ENCODE measurements around the gene DPM2. TPM values are rescaled to one million over a fixed set of nuclear protein-coding genes. Genes with fewer than 3 reads are reported as not detected.

DPM2 gene
- total RNA-seq, 5 donors from 2014 or later (not counting 1 experiment from before 2014, with no cell fraction given): 32.3 to 66.5 (median 60.5) TPM

DNA sequence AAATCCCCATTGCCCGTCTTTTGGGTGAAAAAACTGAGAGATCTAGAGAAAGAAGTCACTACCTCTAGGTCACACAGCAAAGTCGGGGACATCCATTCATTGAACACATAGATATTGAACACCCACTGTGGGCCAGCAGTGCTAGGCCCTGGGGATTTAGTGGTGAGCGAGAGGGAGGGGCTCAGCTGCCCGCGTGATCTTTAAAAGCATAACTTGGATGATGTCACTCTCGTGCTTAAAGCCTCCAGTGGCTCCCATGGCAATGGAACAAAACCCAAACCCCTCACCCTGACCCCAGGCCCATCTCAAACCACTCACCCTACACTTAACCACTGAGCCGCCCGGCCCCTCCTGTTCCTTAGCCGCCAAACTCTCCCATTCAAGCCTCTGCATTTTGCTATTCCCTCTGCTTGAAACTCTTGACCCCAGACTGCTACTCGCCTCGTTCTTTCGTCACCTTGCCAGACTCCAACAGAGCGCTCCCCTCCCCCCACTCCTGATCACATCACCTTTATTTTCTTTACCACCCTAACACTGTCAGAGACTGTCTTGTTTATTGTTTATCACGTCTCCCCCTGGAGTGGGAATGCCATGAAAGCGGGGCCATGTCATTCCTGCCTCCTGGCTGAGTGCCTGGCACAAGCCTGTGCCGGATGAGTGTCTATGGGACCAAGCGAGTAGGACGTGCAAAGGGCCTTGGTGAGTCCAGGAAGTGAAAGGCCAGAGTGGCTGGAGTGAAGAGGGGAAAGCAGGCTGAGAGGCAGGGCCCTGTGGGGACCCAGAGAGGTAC lies 6.4 kb downstream of the DPM2 start:
- peaks cover 13 to 66% of the 10 kb centered on the region in 2 experiments for H3K4me1 ChIP-seq (ENCODE audit: control insufficient read depth in 1 of 2, extremely low read depth in 1 of 2, insufficient read depth in 2 of 2, low read length in 2 of 2)
- peaks cover 27 to 56% (median 51%) of the 10 kb centered on the region in 3 donors for H3K4me1 Mint-ChIP-seq
- ChIA-PET CTCF (no interaction called here), POLR2A (interaction anchor here in 1 of 2 donors (0.5 kb wide), 1 partner anchor 98 kb away, joined by 3 read pairs; no protein-coding TSS in a partner anchor)
- ATAC-seq (replicated peaks in 1 of 4) (peak; percentile 2 to 6 (median 3)), DNase-seq (peak in 1 of 35 experiments; percentile 50)
- peak overlapping the region; percentile 49 to 60 for H3K4me3 ChIP-seq (ENCODE audit: control insufficient read depth in 1 of 2, extremely low read depth in 1 of 2, low read length in 1 of 2)
- no peaks in the 10 kb centered on the region for H3K9me3 ChIP-seq
- H3K36me3 ChIP-seq (ENCODE audit: control insufficient read depth in 2 of 2, extremely low read depth in 1 of 2, insufficient read depth in 1 of 2, low read length in 1 of 2): peaks cover 0 to 9% of the 10 kb centered on the region in 2 donors
- no peak overlapping the region for H3K27ac ChIP-seq (ENCODE audit: low read length)
- H3K36me3 Mint-ChIP-seq: peaks cover 3% of the 10 kb centered on the region
- peak overlapping the region; percentile 24 to 70 for H3K27ac Mint-ChIP-seq
- 61% methylated on average over 10 of the region's 18 CpGs for WGBS (ENCODE audit: insufficient coverage)
- peaks cover 0 to 34% of the 10 kb centered on the region in 2 experiments for H3K27me3 ChIP-seq (replicated peaks in 1 of 2; ENCODE audit: control insufficient read depth in 2 of 2, extremely low read depth in 1 of 2, insufficient read depth in 2 of 2, low read length in 1 of 2)
- peak overlapping the region; percentile 67 to 76 (median 68) for H3K4me3 Mint-ChIP-seq
- H3K27me3 Mint-ChIP-seq: no peaks in the 10 kb centered on the region
- no peaks in the 10 kb centered on the region for H3K9me3 Mint-ChIP-seq

DNA sequence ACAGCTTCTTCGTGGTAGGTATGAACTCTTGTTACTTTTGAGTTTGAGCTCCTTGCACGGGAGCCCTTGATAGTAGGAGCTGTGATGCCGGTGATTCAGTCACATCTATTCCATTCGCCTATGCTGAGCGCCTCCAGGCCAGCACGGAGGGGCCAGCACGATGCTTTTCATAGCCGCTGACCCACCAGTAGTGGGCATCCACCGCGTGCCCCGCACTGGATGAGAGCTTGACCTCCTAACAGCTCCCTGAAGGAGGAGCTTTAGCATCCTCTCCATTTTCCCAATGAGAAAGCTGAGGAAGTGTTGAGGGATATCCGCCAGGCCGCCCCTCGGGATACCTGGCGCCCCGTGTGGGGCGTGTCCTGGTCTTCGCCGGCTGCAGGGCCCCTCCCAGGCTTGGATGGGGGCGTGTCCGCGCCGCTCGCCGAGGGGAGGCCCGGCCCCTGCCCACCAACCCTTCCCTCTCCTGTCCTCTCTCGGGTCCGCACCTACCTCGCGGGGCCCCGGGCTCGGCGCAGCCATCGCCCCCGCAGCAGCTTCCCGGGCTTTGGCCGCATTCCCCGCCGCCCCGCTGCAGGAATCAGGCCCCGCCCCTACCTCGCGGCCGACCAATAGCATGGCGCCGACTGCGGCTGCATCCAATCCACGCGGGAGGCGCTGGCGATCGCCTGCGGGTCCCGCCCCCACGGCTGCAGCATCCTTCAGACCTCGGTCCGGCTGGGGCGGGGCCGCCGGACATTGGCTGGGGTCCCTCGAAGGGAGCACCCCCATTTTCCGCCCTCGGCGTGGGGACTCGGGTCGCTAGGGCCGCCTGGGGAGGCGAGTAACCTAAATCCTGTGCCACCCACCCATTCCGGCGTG lies 7.2 kb downstream of the DPM2 start, which contains the start of gene PIP5KL1:
TSS of gene PIP5KL1 (minus strand) at position 547 of the 861 bp plus-strand sequence. CDS start at position 522, 25 bp downstream.
- peaks cover 0 to 9% of the 10 kb centered on the region in 2 donors for H3K36me3 ChIP-seq (ENCODE audit: control insufficient read depth in 2 of 2, extremely low read depth in 1 of 2, insufficient read depth in 1 of 2, low read length in 1 of 2)
- Mint-ChIP-seq H3K27ac (peak within 1 kb of the TSS; percentile 24 to 70), H3K4me1 (peaks cover 22 to 49% (median 43%) of the 10 kb centered on the region in 3 donors), H3K36me3 (peaks cover 3% of the 10 kb centered on the region), H3K27me3 (peaks cover 0 to 2% of the 10 kb centered on the region in 2 donors), H3K4me3 (peak within 1 kb of the TSS; percentile 68 to 76 (median 69)), H3K9me3 (no peaks in the 10 kb centered on the region)
- DNase-seq (peak in 31 of 35 experiments; percentile 38 to 80 (median 60)), ATAC-seq (replicated peaks in 1 of 4) (peak; percentile 63 to 69 (median 67))
- CTCF ChIA-PET: interaction anchor here in 1 of 2 donors (0.8 kb wide), 2 partner anchors 13 to 15 kb away, joined by 3 read pairs; no protein-coding TSS in a partner anchor
- peaks cover 0 to 40% of the 10 kb centered on the region in 2 experiments for H3K27me3 ChIP-seq (replicated peaks in 1 of 2; ENCODE audit: control insufficient read depth in 2 of 2, extremely low read depth in 1 of 2, insufficient read depth in 2 of 2, low read length in 1 of 2)
- H3K4me1 ChIP-seq (ENCODE audit: control insufficient read depth in 1 of 2, extremely low read depth in 1 of 2, insufficient read depth in 2 of 2, low read length in 2 of 2): peaks cover 9 to 60% of the 10 kb centered on the region in 2 experiments
- POLR2A ChIA-PET: interaction anchor here (0.6 kb wide), 2 partner anchors 118 to 763 kb away, joined by 3 to 4 read pairs; no protein-coding TSS in a partner anchor
- H3K4me3 ChIP-seq (ENCODE audit: control insufficient read depth in 1 of 2, extremely low read depth in 1 of 2, low read length in 1 of 2): peak within 1 kb of the TSS; percentile 49 to 60
- no peak within 1 kb of the TSS for H3K27ac ChIP-seq (ENCODE audit: low read length)
- H3K9me3 ChIP-seq: no peaks in the 10 kb centered on the region
- WGBS (ENCODE audit: insufficient coverage): 1% methylated on average over 61 of the region's 70 CpGs

GRCh38 chr9:127929625-127929979 lies 8.1 kb downstream of the DPM2 start:
- WGBS (ENCODE audit: insufficient coverage): 86% methylated on average over 9 of the region's 10 CpGs
- peak overlapping the region; percentile 60 to 76 (median 69) for H3K4me3 Mint-ChIP-seq
- no peaks in the 10 kb centered on the region for H3K9me3 ChIP-seq
- ATAC-seq (replicated peaks in 1 of 4) (no peak), DNase-seq (no peak)
- peaks cover 9 to 52% of the 10 kb centered on the region in 2 experiments for H3K4me1 ChIP-seq (ENCODE audit: control insufficient read depth in 1 of 2, extremely low read depth in 1 of 2, insufficient read depth in 2 of 2, low read length in 2 of 2)
- POLR2A ChIA-PET: interaction anchor here in 1 of 2 donors (0.6 kb wide), 1 partner anchor 764 kb away, joined by 3 read pairs; no protein-coding TSS in a partner anchor
- peaks cover 4 to 5% of the 10 kb centered on the region in 2 donors for H3K27me3 Mint-ChIP-seq
- H3K4me1 Mint-ChIP-seq: peaks cover 17 to 42% (median 36%) of the 10 kb centered on the region in 3 donors
- H3K27ac ChIP-seq (ENCODE audit: low read length): no peak overlapping the region
- H3K36me3 ChIP-seq (ENCODE audit: control insufficient read depth in 2 of 2, extremely low read depth in 1 of 2, insufficient read depth in 1 of 2, low read length in 1 of 2): peaks cover 0 to 4% of the 10 kb centered on the region in 2 donors
- CTCF ChIA-PET: interaction anchor here in 1 of 2 donors (0.8 kb wide), 1 partner anchor 14 kb away, joined by 3 read pairs; no protein-coding TSS in a partner anchor
- no peaks in the 10 kb centered on the region for H3K9me3 Mint-ChIP-seq
- H3K27me3 ChIP-seq (replicated peaks in 1 of 2; ENCODE audit: control insufficient read depth in 2 of 2, extremely low read depth in 1 of 2, insufficient read depth in 2 of 2, low read length in 1 of 2): peaks cover 0 to 42% of the 10 kb centered on the region in 2 experiments
- H3K27ac Mint-ChIP-seq: peak overlapping the region in 1 of 2 donors; percentile 66
- no peak overlapping the region for H3K4me3 ChIP-seq (ENCODE audit: control insufficient read depth in 1 of 2, extremely low read depth in 1 of 2, low read length in 1 of 2)
- H3K36me3 Mint-ChIP-seq: peaks cover 3% of the 10 kb centered on the region

DNA sequence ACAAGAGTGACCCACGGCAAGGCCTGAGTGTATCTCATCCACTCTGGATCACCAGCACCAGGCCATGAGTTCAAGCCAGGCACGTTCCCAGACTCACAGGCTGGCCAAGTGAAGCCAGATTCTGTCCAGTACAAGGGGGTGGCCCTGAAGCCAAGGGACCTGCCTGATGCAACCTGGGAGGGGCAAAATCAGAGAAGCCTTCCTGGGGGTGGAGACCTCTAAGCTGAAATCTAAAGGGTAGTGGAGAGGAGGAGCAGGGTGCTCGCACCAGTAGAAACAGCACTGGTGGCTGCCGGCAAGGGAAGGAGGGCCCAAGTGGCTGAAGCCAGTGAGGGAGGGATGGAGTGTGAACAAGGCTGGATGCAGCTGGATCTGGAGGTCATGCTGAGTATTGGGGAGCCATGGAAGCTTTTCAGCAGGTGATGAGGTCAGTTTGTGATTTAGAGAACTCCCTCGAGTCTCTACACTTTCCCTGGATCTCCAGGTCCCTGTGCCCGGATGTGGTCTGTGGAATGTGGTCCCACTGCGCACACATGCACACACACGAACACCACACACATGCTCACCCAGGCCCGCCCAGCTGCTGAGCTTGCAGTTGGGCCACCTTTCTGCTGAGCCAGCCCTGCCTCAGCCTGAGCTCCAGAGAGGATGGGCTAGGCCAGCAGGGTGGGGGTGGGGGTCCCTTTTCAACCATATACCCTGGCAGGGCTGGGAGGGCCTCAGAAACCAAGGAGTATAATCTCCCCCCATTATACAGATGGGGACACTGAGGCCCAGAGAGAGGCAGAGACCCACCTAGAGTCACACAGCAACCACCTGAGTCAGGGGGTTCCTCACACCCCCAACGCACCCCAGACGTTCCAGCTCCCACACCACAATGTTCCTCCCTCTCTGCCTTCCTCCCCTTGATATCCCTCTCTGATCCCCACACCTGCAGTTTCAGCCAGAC lies 8.7 kb downstream of the DPM2 start:
- POLR2A ChIA-PET: interaction anchor here in 1 of 2 donors (0.6 kb wide), 2 partner anchors 11 to 46 kb away, joined by 3 read pairs; no protein-coding TSS in a partner anchor
- Mint-ChIP-seq H3K4me1 (peaks cover 12 to 36% (median 30%) of the 10 kb centered on the region in 3 donors), H3K27me3 (peaks cover 4 to 5% of the 10 kb centered on the region in 2 donors), H3K27ac (peak overlapping the region; percentile 53 to 66), H3K4me3 (peak overlapping the region; percentile 13 to 76 (median 29)), H3K36me3 (no peaks in the 10 kb centered on the region), H3K9me3 (no peaks in the 10 kb centered on the region)
- CTCF ChIA-PET: interaction anchor here in 1 of 2 donors (0.6 kb wide), 1 partner anchor 31 kb away, joined by 4 read pairs; no protein-coding TSS in a partner anchor
- Histone ChIP-seq H3K36me3 (ENCODE audit: control insufficient read depth in 2 of 2, extremely low read depth in 1 of 2, insufficient read depth in 1 of 2, low read length in 1 of 2) (no peaks in the 10 kb centered on the region), H3K9me3 (no peaks in the 10 kb centered on the region), H3K27ac (ENCODE audit: low read length) (no peak overlapping the region), H3K27me3 (replicated peaks in 1 of 2; ENCODE audit: control insufficient read depth in 2 of 2, extremely low read depth in 1 of 2, insufficient read depth in 2 of 2, low read length in 1 of 2) (peaks cover 0 to 43% of the 10 kb centered on the region in 2 experiments), H3K4me1 (ENCODE audit: control insufficient read depth in 1 of 2, extremely low read depth in 1 of 2, insufficient read depth in 2 of 2, low read length in 2 of 2) (peaks cover 9 to 52% of the 10 kb centered on the region in 2 experiments), H3K4me3 (ENCODE audit: control insufficient read depth in 1 of 2, extremely low read depth in 1 of 2, low read length in 1 of 2) (no peak overlapping the region)
- WGBS (ENCODE audit: insufficient coverage): 72% methylated on average over 9 of the region's 11 CpGs
- DNase-seq (no peak), ATAC-seq (replicated peaks in 1 of 4) (no peak)

GRCh38 chr9:127927988-127928675 lies 9.5 kb downstream of the DPM2 start:
- DNase-seq: peak in 1 of 35 experiments; percentile 38
- H3K4me3 Mint-ChIP-seq: peak overlapping the region; percentile 13 to 66 (median 29)

More at GRCh38 chr9:127927988-127928675, 9.5 kb downstream of the DPM2 start:
- Histone ChIP-seq H3K4me3 (ENCODE audit: control insufficient read depth in 1 of 2, extremely low read depth in 1 of 2, low read length in 1 of 2) (peak overlapping the region in 1 of 2 donors; percentile 32), H3K27me3 (replicated peaks in 1 of 2; ENCODE audit: control insufficient read depth in 2 of 2, extremely low read depth in 1 of 2, insufficient read depth in 2 of 2, low read length in 1 of 2) (peaks cover 0 to 51% of the 10 kb centered on the region in 2 experiments), H3K36me3 (ENCODE audit: control insufficient read depth in 2 of 2, extremely low read depth in 1 of 2, insufficient read depth in 1 of 2, low read length in 1 of 2) (no peaks in the 10 kb centered on the region), H3K9me3 (no peaks in the 10 kb centered on the region), H3K27ac (ENCODE audit: low read length) (no peak overlapping the region), H3K4me1 (ENCODE audit: control insufficient read depth in 1 of 2, extremely low read depth in 1 of 2, insufficient read depth in 2 of 2, low read length in 2 of 2) (peaks cover 9 to 52% of the 10 kb centered on the region in 2 experiments)
- peak overlapping the region in 1 of 2 donors; percentile 39 for H3K27ac Mint-ChIP-seq
- H3K9me3 Mint-ChIP-seq: no peaks in the 10 kb centered on the region
- WGBS (ENCODE audit: insufficient coverage): 57% methylated on average over 12 of the region's 24 CpGs
- H3K4me1 Mint-ChIP-seq: peaks cover 12 to 35% (median 29%) of the 10 kb centered on the region in 3 donors
- ChIA-PET POLR2A (interaction anchor here in 1 of 2 donors (0.6 kb wide), 3 partner anchors 45 to 161 kb away, joined by 3 to 5 read pairs (median 5); no protein-coding TSS in a partner anchor), CTCF (interaction anchor here in 1 of 2 donors (0.5 to 0.6 kb wide), 3 partner anchors 14 to 86 kb away, joined by 3 to 4 read pairs (median 4); no protein-coding TSS in a partner anchor)
- H3K27me3 Mint-ChIP-seq: peaks cover 4 to 5% of the 10 kb centered on the region in 2 donors
- no peaks in the 10 kb centered on the region for H3K36me3 Mint-ChIP-seq
- peak in 2 of 4 experiments; percentile 1 to 8 for ATAC-seq (replicated peaks in 1 of 4)

Measured in T-cell (primary cell).